Pons (tissue), 1 donor: Measurements from ENCODE around the gene SCYL3.
A peak's percentile ranks its signal among the peaks of the same experiment; 100 is the strongest.

ENCODE experiments used
- DNase-seq: peaks from one replicate; pipeline ENCODE4 v3.0.0-alpha.2; 2016; ENCODE audit warnings: low spot score

Gene SCYL3

GRCh38 chr1:169899519-169900217 lies 6.0 kb upstream of the SCYL3 start:
- DNase-seq, result no peak

GRCh38 chr1:169896013-169896412 lies 2.3 kb upstream of the SCYL3 start:
- no peak for DNase-seq

- DNase-seq, result no peak
Measured at GRCh38 chr1:169894424-169895145, 889 bp upstream of the SCYL3 start.

GRCh38 chr1:169892927-169893644 lies 610 bp downstream of the SCYL3 start:
- DNase-seq, result peak; percentile 39

- no peak for DNase-seq
Measured at GRCh38 chr1:169892176-169892926, 1.3 kb downstream of the SCYL3 start.

- DNase-seq, result no peak
Measured at GRCh38 chr1:169891539-169891885, 2.2 kb downstream of the SCYL3 start.

GRCh38 chr1:169890761-169891538 lies 2.7 kb downstream of the SCYL3 start:
- no peak for DNase-seq

GRCh38 chr1:169889871-169890270 lies 3.8 kb downstream of the SCYL3 start:
- no peak for DNase-seq

- no peak for DNase-seq
Measured at GRCh38 chr1:169886931-169887330, 6.8 kb downstream of the SCYL3 start.

- DNase-seq, result no peak
Measured at GRCh38 chr1:169886422-169886821, 7.3 kb downstream of the SCYL3 start.

- DNase-seq, result no peak
Measured at GRCh38 chr1:169885207-169885606, 8.5 kb downstream of the SCYL3 start.

- DNase-seq, result no peak
Measured at GRCh38 chr1:169884634-169885033, 9.1 kb downstream of the SCYL3 start.

GRCh38 chr1:169882039-169882511 lies 11.6 kb downstream of the SCYL3 start:
- no peak for DNase-seq

GRCh38 chr1:169879034-169879840 lies 14.5 kb downstream of the SCYL3 start:
- DNase-seq, result no peak

- DNase-seq, result no peak
Measured at GRCh38 chr1:169878498-169878897, 15.2 kb downstream of the SCYL3 start.

GRCh38 chr1:169877800-169878491 lies 15.8 kb downstream of the SCYL3 start:
- no peak for DNase-seq

- no peak for DNase-seq
Measured at GRCh38 chr1:169874229-169874628, 19.5 kb downstream of the SCYL3 start.

- DNase-seq, result no peak
Measured at GRCh38 chr1:169873582-169874199, 20.0 kb downstream of the SCYL3 start.

GRCh38 chr1:169872906-169873305 lies 20.8 kb downstream of the SCYL3 start:
- DNase-seq, result no peak
